Measurements from ENCODE around the gene EPOP. TPM values are rescaled to one million over a fixed set of nuclear protein-coding genes. Genes with fewer than 3 reads are reported as not detected.

Gene EPOP
- total RNA-seq, 1 experiment from 2014 or later: 6.6 TPM

Other genes starting within 250 kb of the EPOP start
- 35.7 and 37.9 TPM in 2 replicates for gene ARHGAP23, start 246.5 kb downstream of the EPOP start, total RNA-seq (2014; rRNA removed; shearing (Covaris generic))
- gene SRCIN1, start 69.0 kb downstream of the EPOP start, total RNA-seq (2014; rRNA removed; shearing (Covaris generic)): 0.02 TPM in 1 of 2 replicates, not detected in the other
- 24.2 and 35.5 TPM in 2 replicates for gene MLLT6, start 30.3 kb upstream of the EPOP start, total RNA-seq (2014; rRNA removed; shearing (Covaris generic))
- gene CISD3, start 55.4 kb upstream of the EPOP start, total RNA-seq (2014; rRNA removed; shearing (Covaris generic)): 11.6 and 14.5 TPM in 2 replicates
- gene PCGF2, start 73.4 kb upstream of the EPOP start, total RNA-seq (2014; rRNA removed; shearing (Covaris generic)): 10.7 and 13.8 TPM in 2 replicates
- 239 and 280 TPM in 2 replicates for gene PSMB3, start 77.8 kb upstream of the EPOP start, total RNA-seq (2014; rRNA removed; shearing (Covaris generic))
- gene PIP4K2B, start 124.6 kb upstream of the EPOP start, total RNA-seq (2014; rRNA removed; shearing (Covaris generic)): 39.8 and 41.8 TPM in 2 replicates
- gene CWC25, start 150.4 kb upstream of the EPOP start, total RNA-seq (2014; rRNA removed; shearing (Covaris generic)): 10.6 and 12.3 TPM in 2 replicates
- 2,556 and 2,769 TPM in 2 replicates for gene RPL23, start 178.8 kb upstream of the EPOP start, total RNA-seq (2014; rRNA removed; shearing (Covaris generic))
- gene LASP1, start 195.1 kb upstream of the EPOP start, total RNA-seq (2014; rRNA removed; shearing (Covaris generic)): 36.7 and 38.8 TPM in 2 replicates

All from SJCRH30 (cell line).